Activated CD4-positive, CD25-positive, alpha-beta regulatory T cell treated with anti-CD3 and anti-CD28 coated beads, Interleukin-2, amount 50 U/mL, for 72 hours (primary cell): ENCODE results near the gene CFAP99.

Experiments
- DNase-seq: peaks from one replicate; pipeline ENCODE4 v3.0.0; 2021

Gene CFAP99

GRCh38 chr4:2432004-2432403 lies 13.2 kb downstream of the CFAP99 start:
- no peak for DNase-seq

DNA sequence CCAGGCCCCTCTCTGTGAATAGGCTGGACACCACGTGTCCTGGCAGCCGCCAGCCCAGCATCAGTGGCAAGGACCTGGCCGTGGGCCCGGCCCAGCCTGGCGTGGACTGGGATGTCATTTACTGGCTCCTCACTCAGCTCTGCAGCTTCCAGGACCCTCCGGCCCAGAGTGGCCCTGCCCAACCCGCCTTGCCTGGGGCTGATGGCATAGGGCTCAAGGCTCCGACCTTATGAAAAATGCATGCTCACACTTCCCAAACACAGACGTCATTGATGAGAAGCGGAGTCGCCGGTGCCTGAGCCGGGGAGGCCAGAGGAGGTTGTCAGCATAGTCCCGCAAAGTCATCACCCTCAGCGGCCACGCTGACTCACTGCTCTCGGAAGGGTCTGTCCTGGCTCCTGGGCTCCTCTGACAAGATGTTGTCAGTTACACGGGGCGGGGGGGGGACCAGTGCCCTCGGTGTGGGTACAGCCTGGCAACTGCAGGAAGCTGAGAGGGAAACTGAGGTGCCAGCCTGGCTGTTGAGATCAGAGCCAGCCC lies 14.3 kb downstream of the CFAP99 start:
- no peak for DNase-seq

GRCh38 chr4:2433609-2434350 lies 15.0 kb downstream of the CFAP99 start:
- DNase-seq, result no peak

- DNase-seq, result no peak
Measured at GRCh38 chr4:2434420-2434819, 15.7 kb downstream of the CFAP99 start.

DNA sequence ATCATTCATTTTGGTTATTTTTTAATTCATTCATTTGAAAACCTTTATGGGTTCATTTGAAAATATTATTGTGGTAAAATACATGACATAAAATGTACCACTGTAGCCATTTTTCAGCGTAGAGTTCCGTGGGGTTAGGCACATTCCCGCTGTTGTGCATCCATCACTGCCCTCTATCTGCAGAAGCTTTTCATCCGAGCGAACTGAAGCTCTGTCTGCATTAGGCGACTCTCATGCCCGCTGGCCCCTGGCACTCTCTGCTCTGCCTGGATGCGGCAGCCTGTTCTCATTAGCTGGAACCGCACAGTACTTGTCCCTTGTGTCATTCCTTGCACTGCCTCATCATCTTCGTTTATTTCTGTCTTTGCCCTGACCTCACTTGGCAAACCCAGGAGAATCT lies 17.5 kb downstream of the CFAP99 start:
- no peak for DNase-seq

DNA sequence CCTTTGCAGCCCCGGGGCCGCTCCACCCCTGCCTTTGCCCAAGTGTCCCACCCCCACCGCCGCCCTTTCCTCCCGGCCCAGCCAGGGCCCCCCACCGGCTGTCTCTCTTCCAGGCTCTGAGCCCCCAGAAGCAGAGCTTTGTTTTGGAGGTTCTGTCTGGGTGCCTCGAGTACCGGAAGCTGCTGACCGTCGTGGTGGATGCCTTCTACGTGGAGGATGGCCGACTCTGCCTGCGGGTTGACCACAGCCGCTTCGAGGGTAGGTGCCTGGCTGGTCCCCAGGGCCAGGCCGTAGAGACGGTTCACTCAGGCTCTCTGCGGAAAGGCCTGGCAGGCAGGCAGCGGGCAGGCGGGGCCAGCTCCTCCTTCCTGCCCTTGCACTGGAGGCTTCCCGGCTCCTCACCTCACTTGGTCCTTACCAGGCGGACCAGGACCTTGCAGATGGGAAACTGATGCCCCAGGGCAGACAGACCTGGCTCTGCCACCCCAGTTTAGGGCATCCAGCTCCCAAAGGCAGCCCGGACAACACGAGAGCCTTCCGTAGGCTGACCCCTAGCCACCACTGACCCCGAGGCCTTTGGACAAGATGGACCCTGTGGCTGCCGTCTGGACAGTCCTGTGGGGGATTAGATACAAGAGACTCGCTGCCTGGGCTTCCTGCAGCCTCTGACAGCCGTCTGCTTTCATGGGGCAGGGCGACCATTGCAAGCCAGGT lies 18.2 kb downstream of the CFAP99 start:
- no peak for DNase-seq

DNA sequence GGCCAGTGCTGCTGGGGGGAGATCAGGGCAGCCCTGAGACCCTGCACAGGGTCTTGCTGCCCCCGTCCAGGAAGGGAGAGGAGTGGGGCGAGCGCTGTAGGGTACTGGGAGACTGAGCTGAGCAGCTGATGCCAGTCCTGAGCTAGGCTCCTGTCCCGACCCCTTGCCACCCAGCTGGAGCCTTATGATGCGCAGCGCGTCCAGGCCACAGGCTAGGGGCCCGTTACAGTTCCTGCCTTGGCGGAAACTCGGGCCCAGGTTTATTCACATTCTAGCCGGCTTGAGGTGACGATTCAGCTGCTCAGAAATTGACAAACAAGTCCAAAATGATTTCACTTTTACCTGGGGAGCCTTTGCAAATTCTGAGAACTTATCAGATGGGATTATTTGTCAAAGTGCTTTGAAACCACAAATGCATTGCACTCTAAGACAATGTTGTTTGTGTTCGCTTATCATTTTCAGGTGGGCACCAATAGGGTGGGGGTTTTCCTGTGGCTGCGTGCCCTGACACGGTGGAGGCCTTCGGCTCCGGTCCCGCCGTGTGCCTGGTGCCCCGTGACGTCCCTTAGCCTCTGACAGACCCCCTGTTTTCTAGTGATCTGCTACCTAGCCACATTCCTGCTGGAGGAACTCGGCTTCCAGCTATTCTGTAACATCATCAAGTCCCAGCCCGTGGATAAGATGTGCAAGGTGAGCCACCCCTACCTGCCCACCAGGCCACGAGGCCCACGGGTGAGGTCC lies 18.9 kb downstream of the CFAP99 start:
- no peak for DNase-seq

DNA sequence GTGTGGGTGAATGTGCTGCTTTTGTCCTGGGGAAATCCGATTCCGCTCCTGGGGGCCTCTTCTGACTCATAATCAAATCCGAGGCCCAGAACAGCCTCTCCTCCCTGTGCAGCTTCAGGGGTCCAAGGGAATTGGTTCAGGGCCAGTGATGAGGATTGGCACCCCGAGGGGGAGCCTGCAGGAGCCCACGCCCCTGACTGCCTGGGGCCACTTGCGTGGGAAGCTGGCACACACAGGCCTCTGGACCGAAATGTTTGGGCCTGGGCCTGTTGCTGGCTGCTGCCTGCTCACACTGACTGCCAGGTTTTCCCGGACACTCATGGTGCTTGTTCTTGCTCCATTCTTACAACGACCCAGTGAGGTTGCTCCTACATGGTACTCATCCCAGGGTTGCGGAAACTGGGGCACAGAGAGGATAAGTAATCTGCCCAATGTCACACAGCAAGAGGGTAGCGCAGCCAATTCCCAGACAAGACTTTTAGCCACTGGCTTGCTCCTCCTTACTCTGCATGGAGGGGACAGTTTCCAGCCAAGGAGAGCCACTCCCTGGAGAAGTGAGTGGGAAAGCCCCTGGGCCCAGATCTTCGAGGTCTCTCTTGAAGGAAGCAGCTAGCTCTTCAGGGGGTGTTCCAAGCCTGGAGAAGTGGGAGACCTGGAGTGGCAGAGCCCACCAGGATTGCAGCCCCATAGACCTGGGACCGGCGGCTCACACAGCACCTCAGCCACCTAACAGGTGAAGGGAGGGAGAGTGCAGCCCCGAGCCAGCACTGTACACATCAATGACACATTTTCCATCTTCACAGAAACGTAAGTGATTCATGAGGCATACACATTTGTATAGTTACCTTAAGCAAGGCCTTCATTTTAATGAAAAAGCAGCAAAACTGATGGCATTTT lies 20.3 kb downstream of the CFAP99 start:
- DNase-seq, result no peak

GRCh38 chr4:2441393-2442174 lies 22.8 kb downstream of the CFAP99 start:
- DNase-seq, result peak; percentile 74

DNA sequence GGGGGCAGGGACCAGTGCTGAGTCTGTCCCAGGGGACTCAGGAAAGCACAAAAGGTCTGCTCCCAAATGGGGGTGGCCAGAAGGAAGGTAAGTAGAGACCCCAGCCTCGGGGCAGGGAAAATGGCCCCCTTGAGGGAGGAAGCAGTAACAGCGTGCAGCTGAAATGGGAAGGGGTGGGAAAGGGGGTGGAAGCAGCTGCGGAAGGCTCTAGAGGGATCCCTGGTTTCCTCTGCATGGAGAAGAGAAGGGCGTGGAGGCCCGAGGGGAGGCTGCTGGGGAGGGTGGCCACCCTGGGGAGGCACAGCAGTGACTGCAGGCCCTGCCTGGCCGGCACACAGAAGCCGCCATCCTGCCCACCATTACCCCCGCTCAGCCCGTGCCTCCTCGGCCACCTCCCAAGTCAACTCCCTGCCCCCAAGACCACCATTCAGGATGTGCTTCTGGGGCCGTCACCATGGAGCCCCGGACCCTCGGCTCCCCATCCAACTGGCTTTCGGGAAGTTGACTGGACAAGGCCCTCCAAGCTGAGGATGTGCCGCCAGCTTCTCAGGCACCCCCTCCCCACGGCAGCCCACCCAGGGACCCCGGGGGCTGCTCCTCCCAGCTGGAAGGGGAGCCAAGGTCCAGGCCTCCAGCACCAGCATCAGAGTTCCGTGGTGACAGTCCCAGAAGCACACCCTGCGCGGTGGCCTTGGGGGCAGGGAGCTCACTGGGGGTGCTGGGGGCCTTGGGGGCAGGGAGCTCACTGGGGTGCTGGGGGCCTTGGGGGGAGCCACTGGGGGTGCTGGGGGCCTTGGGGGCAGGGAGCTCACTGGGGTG lies 23.6 kb downstream of the CFAP99 start:
- DNase-seq, result peak; percentile 27

- DNase-seq, result no peak
Measured at GRCh38 chr4:2443061-2443730, 24.4 kb downstream of the CFAP99 start.

GRCh38 chr4:2443956-2444740 lies 25.4 kb downstream of the CFAP99 start:
- no peak for DNase-seq

- DNase-seq, result no peak
Measured at GRCh38 chr4:2445130-2445529, 26.4 kb downstream of the CFAP99 start.

GRCh38 chr4:2445571-2445970 lies 26.8 kb downstream of the CFAP99 start:
- DNase-seq, result no peak

DNA sequence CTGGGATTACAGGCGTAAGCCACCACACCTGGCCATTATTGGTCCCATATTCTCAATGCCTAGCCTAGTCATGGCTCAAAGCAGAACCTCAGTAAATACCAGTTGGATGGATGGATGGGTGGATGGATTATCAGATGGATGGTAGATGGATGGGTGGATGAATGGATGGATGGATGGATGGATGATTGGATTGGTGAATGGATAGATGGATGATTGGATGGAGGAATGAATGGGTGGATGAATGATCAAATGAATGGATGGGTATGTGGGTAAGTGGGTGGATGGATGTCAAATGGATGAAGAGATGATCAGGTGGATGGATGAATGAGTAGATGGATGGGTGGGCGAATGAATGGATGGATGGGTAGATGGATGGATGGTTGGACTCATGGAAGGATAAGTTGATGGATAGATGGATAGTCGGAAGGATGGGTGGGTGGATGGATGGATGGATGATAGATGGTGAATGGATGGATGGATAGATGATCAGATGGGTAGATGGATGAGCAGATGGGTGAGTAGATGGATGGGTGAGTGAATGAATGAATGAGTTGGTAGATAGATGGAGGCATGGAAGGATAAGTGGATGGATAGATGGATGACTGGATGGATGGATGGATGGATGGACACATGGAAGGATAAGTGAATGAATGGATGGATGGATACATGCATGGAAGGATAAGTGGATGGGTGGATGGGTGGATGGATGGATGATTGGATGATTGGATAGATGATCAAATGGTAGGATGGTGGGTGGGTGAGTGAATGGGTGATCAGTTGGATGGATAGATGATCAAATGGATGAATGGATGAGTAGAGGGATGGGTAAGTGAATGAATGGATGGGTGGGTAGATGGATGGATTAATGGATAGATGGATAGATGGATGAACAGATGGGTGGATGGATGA lies 28.2 kb downstream of the CFAP99 start:
- no peak for DNase-seq

GRCh38 chr4:2448589-2448988 lies 29.8 kb downstream of the CFAP99 start:
- DNase-seq, result no peak

- no peak for DNase-seq
Measured at GRCh38 chr4:2449051-2449450, 30.3 kb downstream of the CFAP99 start.
